ENCODE measurements around the gene TMEM147.
"Not testable (repeated sequence)": the region's sequence is repeated elsewhere in the genome, so short reads cannot be mapped to it uniquely, and the experiment has no call there.

Gene TMEM147

GRCh38 chr19:35587321-35587720, 41.9 kb downstream of the TMEM147 start:
- TF ChIP-seq CTCF (IDR thresholded peaks at IDR 0.05; ENCODE audit: low read depth, low read length): no peak
- DNase-seq (ENCODE audit: extremely low read depth, low read depth): no peak

GRCh38 chr19:35590875-35591274, 45.4 kb downstream of the TMEM147 start:
- DNase-seq (ENCODE audit: extremely low read depth, low read depth): no peak
- TF ChIP-seq CTCF (IDR thresholded peaks at IDR 0.05; ENCODE audit: low read depth, low read length): no peak

- DNase-seq (ENCODE audit: extremely low read depth, low read depth): no peak
- peak; percentile 46 for TF ChIP-seq CTCF (IDR thresholded peaks at IDR 0.05; ENCODE audit: low read depth, low read length)
Measured at GRCh38 chr19:35592226-35592625, 46.8 kb downstream of the TMEM147 start.

- not testable (repeated sequence) for DNase-seq (ENCODE audit: extremely low read depth, low read depth)
Measured at GRCh38 chr19:35595026-35595425, 49.6 kb downstream of the TMEM147 start.

- no peak for DNase-seq (ENCODE audit: extremely low read depth, low read depth)
Measured at GRCh38 chr19:35595928-35596327, 50.5 kb downstream of the TMEM147 start.

GRCh38 chr19:35596366-35596999, 51.1 kb downstream of the TMEM147 start:
- TF ChIP-seq CTCF (IDR thresholded peaks at IDR 0.05; ENCODE audit: low read depth, low read length): no peak
- DNase-seq (ENCODE audit: extremely low read depth, low read depth): no peak

More at GRCh38 chr19:35595928-35596327, 50.5 kb downstream of the TMEM147 start:
- TF ChIP-seq CTCF (IDR thresholded peaks at IDR 0.05; ENCODE audit: low read depth, low read length): no peak
